ENCODE measurements around the gene VAV1. TPM values are rescaled to one million over a fixed set of nuclear protein-coding genes. Genes with fewer than 3 reads are reported as not detected.

Gene VAV1
- total RNA-seq, 1 donor from 2014 or later = not detected

- no peaks in the 10 kb centered on the region for H3K27me3 Mint-ChIP-seq
- DNase-seq (ENCODE audit: low spot score, unreplicated experiment) = no peak
- TF ChIP-seq, protein P1, sequence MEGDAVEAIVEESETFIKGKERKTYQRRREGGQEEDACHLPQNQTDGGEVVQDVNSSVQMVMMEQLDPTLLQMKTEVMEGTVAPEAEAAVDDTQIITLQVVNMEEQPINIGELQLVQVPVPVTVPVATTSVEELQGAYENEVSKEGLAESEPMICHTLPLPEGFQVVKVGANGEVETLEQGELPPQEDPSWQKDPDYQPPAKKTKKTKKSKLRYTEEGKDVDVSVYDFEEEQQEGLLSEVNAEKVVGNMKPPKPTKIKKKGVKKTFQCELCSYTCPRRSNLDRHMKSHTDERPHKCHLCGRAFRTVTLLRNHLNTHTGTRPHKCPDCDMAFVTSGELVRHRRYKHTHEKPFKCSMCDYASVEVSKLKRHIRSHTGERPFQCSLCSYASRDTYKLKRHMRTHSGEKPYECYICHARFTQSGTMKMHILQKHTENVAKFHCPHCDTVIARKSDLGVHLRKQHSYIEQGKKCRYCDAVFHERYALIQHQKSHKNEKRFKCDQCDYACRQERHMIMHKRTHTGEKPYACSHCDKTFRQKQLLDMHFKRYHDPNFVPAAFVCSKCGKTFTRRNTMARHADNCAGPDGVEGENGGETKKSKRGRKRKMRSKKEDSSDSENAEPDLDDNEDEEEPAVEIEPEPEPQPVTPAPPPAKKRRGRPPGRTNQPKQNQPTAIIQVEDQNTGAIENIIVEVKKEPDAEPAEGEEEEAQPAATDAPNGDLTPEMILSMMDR (IDR thresholded peaks at IDR 0.05; ENCODE audit: unreplicated experiment) = peak; percentile 8
- no peaks in the 10 kb centered on the region for H3K9me3 Mint-ChIP-seq (ENCODE audit: low read depth)
- peaks cover 8% of the 10 kb centered on the region for H3K36me3 Mint-ChIP-seq (ENCODE audit: insufficient read depth)
- peaks cover 31% of the 10 kb centered on the region for H3K4me1 Mint-ChIP-seq (ENCODE audit: low read depth)
- H3K4me3 Mint-ChIP-seq (ENCODE audit: low read depth) = peak overlapping the region; percentile 91
- H3K27ac Mint-ChIP-seq = peak overlapping the region; percentile 90
Observed at GRCh38 chr19:6738787-6739389, 33.6 kb upstream of the VAV1 start.

DNA sequence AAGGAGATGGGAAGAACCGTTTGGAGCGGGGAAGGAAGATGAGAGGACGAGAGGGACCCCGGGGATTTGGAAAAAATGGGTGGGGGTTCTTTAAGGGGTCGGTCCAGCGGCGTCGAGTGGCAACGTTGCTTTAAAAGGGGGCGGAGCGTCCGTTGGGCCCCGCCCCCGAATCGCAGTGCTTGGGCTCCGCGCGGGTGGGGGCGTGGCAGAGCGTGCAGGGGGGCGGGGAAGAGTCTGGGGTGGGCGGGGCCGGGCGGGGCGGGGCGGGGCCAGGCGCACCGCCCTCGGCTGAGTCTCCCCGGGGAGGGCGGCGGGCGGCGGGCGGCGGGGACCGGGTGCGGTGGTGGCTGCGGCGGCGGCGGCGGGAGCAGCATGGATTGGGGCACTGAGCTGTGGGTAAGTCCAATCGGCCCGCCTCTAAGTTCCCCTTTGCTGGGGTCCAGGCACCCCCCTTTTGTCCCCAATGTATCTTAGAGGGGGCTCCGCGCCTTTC lies 33.1 kb upstream of the VAV1 start, which contains the start of gene TRIP10:
TRIP10 (plus strand) TSS at position 291 of the 493 bp plus-strand sequence; CDS start at position 373, 82 bp downstream.
- TF ChIP-seq, protein P1 (IDR thresholded peaks at IDR 0.05; ENCODE audit: unreplicated experiment) = no peak
- DNase-seq (ENCODE audit: low spot score, unreplicated experiment) = peak; percentile 62
- H3K9me3 Mint-ChIP-seq (ENCODE audit: low read depth) = no peaks in the 10 kb centered on the region

GRCh38 chr19:6739883-6740588 lies 32.5 kb upstream of the VAV1 start:
- H3K4me3 Mint-ChIP-seq (ENCODE audit: low read depth) = peak overlapping the region; percentile 81
- TF ChIP-seq, protein P1 (IDR thresholded peaks at IDR 0.05; ENCODE audit: unreplicated experiment) = no peak
- peaks cover 29% of the 10 kb centered on the region for H3K4me1 Mint-ChIP-seq (ENCODE audit: low read depth)
- no peaks in the 10 kb centered on the region for H3K9me3 Mint-ChIP-seq (ENCODE audit: low read depth)
- H3K36me3 Mint-ChIP-seq (ENCODE audit: insufficient read depth) = peaks cover 13% of the 10 kb centered on the region
- DNase-seq (ENCODE audit: low spot score, unreplicated experiment) = no peak
- no peaks in the 10 kb centered on the region for H3K27me3 Mint-ChIP-seq
- peak overlapping the region; percentile 33 for H3K27ac Mint-ChIP-seq

More for the DNA sequence above, 33.1 kb upstream of the VAV1 start, which contains the start of gene TRIP10:
- Mint-ChIP-seq H3K4me1 (ENCODE audit: low read depth) (peaks cover 30% of the 10 kb centered on the region), H3K27ac (peak within 1 kb of the TSS; percentile 90), H3K27me3 (no peaks in the 10 kb centered on the region), H3K4me3 (ENCODE audit: low read depth) (peak within 1 kb of the TSS; percentile 91), H3K36me3 (ENCODE audit: insufficient read depth) (peaks cover 13% of the 10 kb centered on the region)

DNA sequence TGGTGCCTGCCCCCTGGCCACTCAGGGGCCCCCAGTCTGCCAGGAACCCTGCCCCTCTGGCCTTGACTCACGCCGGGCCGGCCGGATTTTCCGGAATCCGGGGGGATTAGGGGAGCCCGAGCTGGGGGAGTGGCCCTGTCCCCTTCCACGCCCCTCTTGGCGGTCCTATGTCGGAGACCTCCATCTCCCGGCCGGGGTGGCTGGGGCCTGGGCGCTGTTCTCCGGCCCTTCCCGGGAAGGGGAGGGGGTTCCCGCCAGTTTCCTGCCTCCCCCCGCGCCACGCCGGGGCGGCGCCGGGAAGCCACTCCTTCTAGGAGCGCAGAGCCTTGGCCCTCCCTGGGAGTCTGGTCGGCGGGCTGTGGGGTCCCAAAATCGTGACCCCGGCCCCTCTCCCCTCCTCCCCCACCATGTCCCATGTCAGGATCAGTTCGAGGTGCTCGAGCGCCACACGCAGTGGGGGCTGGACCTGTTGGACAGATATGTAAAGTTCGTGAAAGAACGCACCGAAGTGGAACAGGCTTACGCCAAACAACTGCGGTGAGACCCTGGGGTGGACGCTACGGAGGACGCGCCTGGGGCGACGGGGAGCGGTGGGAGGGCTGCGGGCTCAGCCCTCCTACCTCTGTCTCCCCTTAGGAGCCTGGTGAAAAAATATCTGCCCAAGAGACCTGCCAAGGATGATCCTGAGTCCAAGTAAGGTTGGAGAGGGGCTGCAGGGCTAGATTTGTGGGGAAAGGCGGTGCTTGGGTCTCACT lies 31.7 kb upstream of the VAV1 start:
- DNase-seq (ENCODE audit: low spot score, unreplicated experiment) = peak; percentile 44
- H3K4me1 Mint-ChIP-seq (ENCODE audit: low read depth) = peaks cover 27% of the 10 kb centered on the region
- H3K4me3 Mint-ChIP-seq (ENCODE audit: low read depth) = peak overlapping the region; percentile 81
- peaks cover 20% of the 10 kb centered on the region for H3K36me3 Mint-ChIP-seq (ENCODE audit: insufficient read depth)
- TF ChIP-seq, protein P1 (IDR thresholded peaks at IDR 0.05; ENCODE audit: unreplicated experiment) = no peak
- H3K27ac Mint-ChIP-seq = peak overlapping the region; percentile 74
- no peaks in the 10 kb centered on the region for H3K9me3 Mint-ChIP-seq (ENCODE audit: low read depth)
- no peaks in the 10 kb centered on the region for H3K27me3 Mint-ChIP-seq

GRCh38 chr19:6743066-6743465 lies 29.4 kb upstream of the VAV1 start:
- DNase-seq (ENCODE audit: low spot score, unreplicated experiment) = no peak
- Mint-ChIP-seq H3K36me3 (ENCODE audit: insufficient read depth) (peaks cover 28% of the 10 kb centered on the region), H3K27ac (peak overlapping the region; percentile 39), H3K4me3 (ENCODE audit: low read depth) (no peak overlapping the region), H3K27me3 (no peaks in the 10 kb centered on the region), H3K9me3 (ENCODE audit: low read depth) (no peaks in the 10 kb centered on the region), H3K4me1 (ENCODE audit: low read depth) (peaks cover 15% of the 10 kb centered on the region)
- TF ChIP-seq, protein P1 (IDR thresholded peaks at IDR 0.05; ENCODE audit: unreplicated experiment) = no peak

All from progenitor cell of endocrine pancreas (in vitro differentiated cells).